ENCODE measurements around the gene MSI2.

The MSI2 gene

GRCh38 chr17:57560319-57560705, 304.0 kb downstream of the MSI2 start:
- no peak overlapping the region for H3K4me3 ChIP-seq (ENCODE audit: low read depth, low read length)
- DNase-seq (ENCODE audit: low read depth): no peak
- TF ChIP-seq, protein P1, sequence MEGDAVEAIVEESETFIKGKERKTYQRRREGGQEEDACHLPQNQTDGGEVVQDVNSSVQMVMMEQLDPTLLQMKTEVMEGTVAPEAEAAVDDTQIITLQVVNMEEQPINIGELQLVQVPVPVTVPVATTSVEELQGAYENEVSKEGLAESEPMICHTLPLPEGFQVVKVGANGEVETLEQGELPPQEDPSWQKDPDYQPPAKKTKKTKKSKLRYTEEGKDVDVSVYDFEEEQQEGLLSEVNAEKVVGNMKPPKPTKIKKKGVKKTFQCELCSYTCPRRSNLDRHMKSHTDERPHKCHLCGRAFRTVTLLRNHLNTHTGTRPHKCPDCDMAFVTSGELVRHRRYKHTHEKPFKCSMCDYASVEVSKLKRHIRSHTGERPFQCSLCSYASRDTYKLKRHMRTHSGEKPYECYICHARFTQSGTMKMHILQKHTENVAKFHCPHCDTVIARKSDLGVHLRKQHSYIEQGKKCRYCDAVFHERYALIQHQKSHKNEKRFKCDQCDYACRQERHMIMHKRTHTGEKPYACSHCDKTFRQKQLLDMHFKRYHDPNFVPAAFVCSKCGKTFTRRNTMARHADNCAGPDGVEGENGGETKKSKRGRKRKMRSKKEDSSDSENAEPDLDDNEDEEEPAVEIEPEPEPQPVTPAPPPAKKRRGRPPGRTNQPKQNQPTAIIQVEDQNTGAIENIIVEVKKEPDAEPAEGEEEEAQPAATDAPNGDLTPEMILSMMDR (IDR thresholded peaks at IDR 0.05; ENCODE audit: insufficient read depth, low read depth, low read length, missing control alignments): no peak

GRCh38 chr17:57561072-57561861, 304.9 kb downstream of the MSI2 start:
- H3K4me3 ChIP-seq (ENCODE audit: low read depth, low read length): no peak overlapping the region
- TF ChIP-seq, protein P1 (IDR thresholded peaks at IDR 0.05; ENCODE audit: insufficient read depth, low read depth, low read length, missing control alignments): no peak
- DNase-seq (ENCODE audit: low read depth): no peak

- TF ChIP-seq, protein P1 (IDR thresholded peaks at IDR 0.05; ENCODE audit: insufficient read depth, low read depth, low read length, missing control alignments): no peak
- DNase-seq (ENCODE audit: low read depth): no peak
- H3K4me3 ChIP-seq (ENCODE audit: low read depth, low read length): no peak overlapping the region
Observed at GRCh38 chr17:57562184-57562698, 305.9 kb downstream of the MSI2 start.

GRCh38 chr17:57563958-57564357, 307.6 kb downstream of the MSI2 start:
- TF ChIP-seq, protein P1 (IDR thresholded peaks at IDR 0.05; ENCODE audit: insufficient read depth, low read depth, low read length, missing control alignments): no peak
- no peak for DNase-seq (ENCODE audit: low read depth)
- no peak overlapping the region for H3K4me3 ChIP-seq (ENCODE audit: low read depth, low read length)

- no peak for DNase-seq (ENCODE audit: low read depth)
- no peak overlapping the region for H3K4me3 ChIP-seq (ENCODE audit: low read depth, low read length)
- TF ChIP-seq, protein P1 (IDR thresholded peaks at IDR 0.05; ENCODE audit: insufficient read depth, low read depth, low read length, missing control alignments): no peak
Observed at GRCh38 chr17:57565176-57565575, 308.9 kb downstream of the MSI2 start.

DNA sequence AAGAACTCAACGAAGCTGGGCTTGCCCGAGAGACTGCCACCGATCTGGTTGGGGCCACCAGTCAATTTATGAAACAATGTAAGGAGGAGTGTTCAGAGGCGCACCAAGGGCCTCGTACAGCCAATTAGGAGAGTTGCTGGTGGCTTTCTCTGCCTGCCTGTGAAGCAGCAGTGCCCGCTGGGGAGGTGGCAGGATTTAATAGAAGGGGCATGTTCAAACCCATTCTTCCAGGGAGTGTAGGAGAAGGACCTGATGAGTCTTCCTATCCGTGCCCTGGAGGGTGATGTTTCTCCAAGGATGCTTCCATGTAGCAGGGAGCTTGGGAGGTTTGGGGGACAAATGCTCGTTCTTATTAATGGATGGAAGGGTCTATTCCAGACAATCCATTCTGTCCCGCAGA, 310.4 kb downstream of the MSI2 start:
- DNase-seq (ENCODE audit: low read depth): no peak
- H3K4me3 ChIP-seq (ENCODE audit: low read depth, low read length): no peak overlapping the region
- TF ChIP-seq, protein P1 (IDR thresholded peaks at IDR 0.05; ENCODE audit: insufficient read depth, low read depth, low read length, missing control alignments): no peak
